Stimulated activated naive CD8-positive, alpha-beta T cell treated with anti-CD3 and anti-CD28 coated beads, Interleukin-15, Interleukin-2, amounts not matched to agents 100 ng/mL and 50 ng/mL, for 24 hours (primary cell): ENCODE measurements around the gene CRISPLD2.
"Not testable (repeated sequence)": the region's sequence is repeated elsewhere in the genome, so short reads cannot be mapped to it uniquely, and the experiment has no call there.

Experiments
- H3K27ac Mint-ChIP-seq: one replicate; pipeline ENCODE4 v1.8.0; 2021; ENCODE audit warnings: mild to moderate bottlenecking, mixed read lengths
- H3K27me3 Mint-ChIP-seq: one replicate; pipeline ENCODE4 v1.8.0; 2021; ENCODE audit warnings: mixed read lengths
- H3K36me3 Mint-ChIP-seq: one replicate; pipeline ENCODE4 v1.8.0; 2021; ENCODE audit warnings: low read depth, mixed read lengths
- H3K4me1 Mint-ChIP-seq: one replicate; pipeline ENCODE4 v1.8.0; 2021; ENCODE audit warnings: low read depth, mixed read lengths
- H3K4me3 Mint-ChIP-seq: one replicate; pipeline ENCODE4 v1.8.0; 2021; ENCODE audit warnings: mild to moderate bottlenecking, mixed read lengths
- H3K9me3 Mint-ChIP-seq: one replicate; pipeline ENCODE4 v1.8.0; 2021; ENCODE audit warnings: mixed read lengths

Gene CRISPLD2

DNA sequence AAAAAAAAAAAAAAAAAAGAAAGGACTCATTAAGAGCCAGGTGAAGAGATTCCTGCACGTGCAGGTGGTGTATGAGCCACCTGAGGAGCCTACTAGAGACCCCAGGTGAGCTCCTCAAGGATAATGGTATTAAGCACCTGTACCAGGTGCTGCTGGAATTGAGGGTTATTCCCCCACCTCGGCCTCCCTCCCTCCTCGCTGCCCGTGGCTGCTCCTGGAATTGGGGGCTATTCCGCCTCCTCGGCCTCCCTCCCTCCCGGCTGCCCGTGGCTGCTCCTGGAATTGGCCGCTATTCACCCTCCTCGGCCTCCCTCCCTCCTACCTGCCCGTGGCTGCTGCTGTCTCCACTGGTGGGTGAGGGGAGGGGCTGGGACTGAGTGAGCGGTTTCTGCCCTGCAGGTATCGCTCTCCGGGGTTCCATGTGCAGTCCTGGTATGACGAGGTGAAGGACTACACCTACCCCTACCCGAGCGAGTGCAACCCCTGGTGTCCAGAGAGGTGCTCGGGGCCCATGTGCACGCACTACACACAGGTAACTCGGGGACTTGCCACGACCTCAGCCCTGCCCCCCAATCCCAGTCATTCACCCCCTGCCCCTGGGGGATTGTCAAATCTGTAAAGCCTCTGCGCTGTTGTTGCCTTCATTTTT, 29.3 kb downstream of the CRISPLD2 start:
- Mint-ChIP-seq H3K9me3 (peaks cover 4% of the 10 kb centered on the region), H3K4me1 (no peaks in the 10 kb centered on the region), H3K27ac (no peak overlapping the region)

DNA sequence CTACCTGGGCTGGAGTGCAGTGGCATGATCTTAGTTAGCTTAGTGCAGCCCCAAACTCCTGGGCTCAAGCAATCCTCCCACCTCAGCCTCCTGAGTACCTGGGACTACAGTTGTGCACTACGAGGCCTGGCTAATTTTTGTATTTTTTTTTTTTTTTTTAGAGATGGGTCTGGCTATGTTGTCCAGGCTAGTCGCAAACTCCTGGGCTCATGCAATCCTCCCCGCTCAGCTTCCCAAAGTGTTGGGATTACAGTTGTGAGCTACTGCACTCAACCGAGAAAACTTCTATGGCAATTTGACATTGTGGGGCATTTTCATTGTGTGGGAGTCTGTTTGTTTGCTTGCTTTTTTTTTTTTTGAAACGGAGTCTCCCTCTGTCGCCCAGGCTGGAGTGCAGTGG, 30.0 kb downstream of the CRISPLD2 start:
- H3K36me3 Mint-ChIP-seq, result no peaks in the 10 kb centered on the region
- H3K4me3 Mint-ChIP-seq, result no peak overlapping the region
- H3K4me1 Mint-ChIP-seq, result no peaks in the 10 kb centered on the region
- H3K27ac Mint-ChIP-seq, result no peak overlapping the region
- H3K27me3 Mint-ChIP-seq, result peaks cover 5% of the 10 kb centered on the region
- H3K9me3 Mint-ChIP-seq, result peaks cover 4% of the 10 kb centered on the region

More for the DNA sequence above, 29.3 kb downstream of the CRISPLD2 start:
- peaks cover 9% of the 10 kb centered on the region for H3K27me3 Mint-ChIP-seq
- no peaks in the 10 kb centered on the region for H3K36me3 Mint-ChIP-seq
- H3K4me3 Mint-ChIP-seq, result no peak overlapping the region

DNA sequence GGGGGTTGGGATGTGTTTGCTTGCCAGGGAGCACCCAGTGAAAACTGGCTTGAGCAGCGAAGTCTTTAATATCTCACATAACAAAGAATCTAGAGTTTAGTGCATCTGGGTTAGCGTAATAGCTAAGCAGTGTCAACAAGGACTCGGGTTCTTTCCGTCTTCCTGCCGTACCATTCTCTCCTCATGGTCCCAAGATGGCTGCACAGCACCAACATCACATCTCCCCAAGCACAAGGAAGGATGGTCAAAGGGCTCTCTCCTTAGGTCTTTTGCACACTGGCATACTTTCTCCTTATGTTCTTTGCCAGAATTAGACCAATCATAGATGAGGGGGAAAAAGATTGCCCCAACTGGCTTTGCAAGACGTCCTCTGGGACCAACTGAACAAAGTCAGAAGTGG, 30.9 kb downstream of the CRISPLD2 start:
- Mint-ChIP-seq H3K4me3 (no peak overlapping the region), H3K4me1 (no peaks in the 10 kb centered on the region), H3K27ac (no peak overlapping the region), H3K36me3 (no peaks in the 10 kb centered on the region), H3K9me3 (peaks cover 4% of the 10 kb centered on the region), H3K27me3 (peaks cover 9% of the 10 kb centered on the region)

DNA sequence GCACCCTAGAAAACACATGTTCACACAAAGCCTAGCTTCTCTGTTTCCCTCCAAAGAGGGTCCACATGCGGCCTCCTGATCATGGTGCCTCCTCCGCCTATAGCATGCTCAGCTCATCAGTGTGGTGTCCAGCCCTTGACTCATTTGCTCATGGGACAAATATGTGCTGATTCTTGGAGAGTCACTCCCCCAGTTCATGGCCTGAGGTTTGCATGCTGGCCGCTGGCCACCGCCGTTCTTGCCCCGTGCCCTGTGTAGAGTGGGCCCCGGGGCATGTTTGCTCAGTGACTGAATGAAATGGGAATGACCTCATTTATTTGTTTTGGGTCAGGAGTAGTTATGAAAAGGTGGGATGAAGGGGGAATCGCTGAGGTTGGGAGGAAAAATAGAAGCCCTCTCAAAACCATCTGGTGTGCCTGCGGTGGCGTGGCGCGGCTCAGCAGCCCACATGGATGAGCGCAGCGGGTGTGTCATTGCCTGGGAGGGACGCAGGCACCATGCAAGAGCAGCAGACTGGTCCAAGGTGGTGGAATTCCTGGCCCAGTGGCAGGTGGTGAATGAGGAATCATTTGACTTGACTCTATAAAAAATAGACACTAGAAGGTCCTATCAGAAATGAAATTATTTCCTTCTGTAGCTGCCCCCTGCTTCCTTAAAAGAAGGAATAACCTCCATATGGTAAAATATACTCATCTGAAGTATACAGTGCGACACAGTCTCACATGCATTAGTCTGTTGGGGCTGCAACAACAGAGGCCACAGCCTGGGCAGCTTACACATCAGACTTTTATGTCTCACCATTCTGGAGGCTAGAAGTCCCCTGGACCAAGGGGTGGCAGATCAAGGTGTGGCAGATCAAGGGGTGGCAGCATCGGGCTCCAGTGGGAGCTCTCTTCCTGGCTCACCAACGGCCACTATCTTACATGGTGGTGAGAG, 31.7 kb downstream of the CRISPLD2 start:
- no peaks in the 10 kb centered on the region for H3K4me1 Mint-ChIP-seq
- no peak overlapping the region for H3K27ac Mint-ChIP-seq
- no peaks in the 10 kb centered on the region for H3K36me3 Mint-ChIP-seq
- peaks cover 4% of the 10 kb centered on the region for H3K9me3 Mint-ChIP-seq
- no peak overlapping the region for H3K4me3 Mint-ChIP-seq
- peaks cover 9% of the 10 kb centered on the region for H3K27me3 Mint-ChIP-seq

DNA sequence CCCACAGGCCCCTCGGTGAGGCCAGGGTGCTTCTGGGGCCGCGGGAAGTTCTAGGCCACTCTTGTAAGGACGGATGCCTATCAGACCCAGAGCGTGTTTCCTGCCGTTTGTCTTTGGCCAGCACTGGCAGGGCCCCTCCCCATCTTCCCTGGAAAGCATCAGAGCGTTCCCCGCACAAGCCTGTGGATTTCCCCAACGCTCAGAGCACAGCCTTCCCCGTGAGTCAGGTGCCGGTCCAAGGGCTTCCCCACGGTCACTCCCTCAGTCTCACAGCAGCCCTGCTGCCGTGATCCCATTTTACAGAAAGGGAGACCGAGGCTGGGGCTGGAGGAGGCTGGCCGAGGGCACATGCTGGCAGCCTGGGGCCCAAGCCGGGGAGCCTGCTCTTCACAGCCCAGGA, 33.7 kb downstream of the CRISPLD2 start:
- H3K27me3 Mint-ChIP-seq, result peaks cover 4% of the 10 kb centered on the region
- no peaks in the 10 kb centered on the region for H3K4me1 Mint-ChIP-seq
- H3K9me3 Mint-ChIP-seq, result peaks cover 4% of the 10 kb centered on the region
- H3K4me3 Mint-ChIP-seq, result no peak overlapping the region
- H3K36me3 Mint-ChIP-seq, result no peaks in the 10 kb centered on the region
- H3K27ac Mint-ChIP-seq, result no peak overlapping the region

DNA sequence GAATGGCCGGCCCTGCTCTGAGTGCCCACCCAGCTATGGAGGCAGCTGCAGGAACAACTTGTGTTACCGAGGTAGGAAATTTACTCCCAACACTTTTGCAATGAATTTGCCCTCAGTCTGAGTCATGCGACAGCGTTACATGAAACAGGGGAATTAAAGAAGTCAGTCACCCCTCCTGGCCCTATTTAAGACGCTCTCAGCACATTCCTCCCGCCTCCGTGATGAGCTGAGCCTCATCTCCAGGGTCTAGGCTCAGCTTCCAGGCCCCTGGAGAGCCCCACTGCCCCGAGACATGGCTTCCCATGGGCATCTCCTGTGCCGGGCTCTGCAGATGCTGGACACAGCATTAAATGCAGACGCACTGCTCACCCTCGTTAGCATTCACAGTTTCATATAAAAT, 35.0 kb downstream of the CRISPLD2 start:
- H3K27me3 Mint-ChIP-seq, result peaks cover 4% of the 10 kb centered on the region
- peaks cover 10% of the 10 kb centered on the region for H3K9me3 Mint-ChIP-seq
- no peak overlapping the region for H3K27ac Mint-ChIP-seq

DNA sequence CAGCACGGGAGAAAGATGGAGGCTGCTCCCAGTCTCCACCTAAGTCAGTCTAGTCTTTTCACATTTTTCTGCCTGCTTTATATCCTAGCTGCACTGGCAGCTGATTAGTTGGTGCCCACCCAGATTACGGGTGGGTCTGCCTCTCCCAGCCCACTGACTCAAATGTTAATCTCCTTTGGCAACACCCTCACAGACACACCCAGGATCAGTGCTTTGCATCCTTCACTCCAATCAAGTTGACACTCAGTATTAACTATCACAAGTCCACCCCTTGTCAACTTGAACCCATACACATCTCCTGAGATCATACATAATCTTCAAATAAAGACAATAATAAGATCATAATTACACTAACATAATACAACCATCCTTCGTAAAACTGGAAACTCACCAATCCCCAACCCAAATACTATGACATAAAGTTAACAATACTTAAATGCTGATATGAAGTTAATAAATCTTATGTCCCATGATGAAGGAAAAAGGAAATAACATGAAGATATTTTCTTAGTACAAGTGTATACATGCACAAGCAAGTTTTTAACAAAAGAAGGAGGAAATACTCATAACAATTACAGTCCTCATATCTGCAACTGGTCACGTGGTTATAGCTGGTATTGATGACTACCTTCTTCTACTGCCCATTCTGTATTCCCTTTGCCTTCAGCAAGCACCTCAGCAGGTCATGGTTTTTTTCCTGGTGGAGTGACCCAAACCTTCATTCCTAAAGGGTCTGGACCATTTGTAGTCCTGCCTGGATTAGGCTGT, 35.8 kb downstream of the CRISPLD2 start:
- peaks cover 17% of the 10 kb centered on the region for H3K9me3 Mint-ChIP-seq
- H3K4me1 Mint-ChIP-seq, H3K36me3 Mint-ChIP-seq, H3K4me3 Mint-ChIP-seq, H3K27ac Mint-ChIP-seq, H3K27me3 Mint-ChIP-seq: not testable (repeated sequence)

More for the DNA sequence above, 35.0 kb downstream of the CRISPLD2 start:
- Mint-ChIP-seq H3K4me3 (no peak overlapping the region), H3K36me3 (no peaks in the 10 kb centered on the region), H3K4me1 (no peaks in the 10 kb centered on the region)

DNA sequence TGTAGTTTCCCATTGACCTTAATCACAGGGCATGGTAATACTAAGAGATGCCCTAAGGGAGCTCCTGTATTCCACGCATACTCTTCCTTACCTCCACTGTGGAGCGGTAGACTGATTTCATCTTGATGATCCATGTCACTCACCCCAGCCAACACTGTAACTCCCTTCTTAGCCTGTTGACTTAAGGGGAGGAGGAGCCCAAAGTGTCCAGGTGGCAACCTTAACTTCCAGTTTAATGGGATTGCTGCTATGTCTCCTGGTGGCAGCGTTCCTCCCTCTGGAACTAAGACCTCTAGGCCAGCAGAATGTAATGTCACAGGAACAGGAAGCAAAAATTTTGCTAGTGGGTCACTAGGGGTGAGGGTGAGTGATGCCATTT, 36.4 kb downstream of the CRISPLD2 start:
- not testable (repeated sequence) for H3K27ac Mint-ChIP-seq, H3K4me1 Mint-ChIP-seq, H3K27me3 Mint-ChIP-seq, H3K36me3 Mint-ChIP-seq, H3K4me3 Mint-ChIP-seq
- peaks cover 17% of the 10 kb centered on the region for H3K9me3 Mint-ChIP-seq

DNA sequence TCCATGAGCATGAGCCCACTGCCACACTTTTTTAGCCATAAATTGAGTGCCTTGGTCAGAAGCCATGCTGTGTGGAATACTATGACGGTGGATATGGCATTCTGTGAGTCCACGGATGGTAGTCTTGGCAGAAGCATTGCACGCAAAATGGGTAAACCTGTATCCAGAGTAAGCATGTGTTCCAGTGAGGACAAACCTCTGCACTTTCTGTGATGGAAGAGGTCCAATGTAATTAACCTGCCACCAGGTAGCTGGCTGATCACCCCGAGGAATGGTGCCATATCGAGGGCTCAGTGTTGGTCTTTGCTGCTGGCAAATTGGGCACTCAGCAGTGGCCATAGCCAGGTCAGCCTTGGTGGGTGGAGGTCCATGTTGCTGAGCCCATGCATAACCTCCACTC, 37.0 kb downstream of the CRISPLD2 start:
- H3K4me3 Mint-ChIP-seq, H3K4me1 Mint-ChIP-seq, H3K36me3 Mint-ChIP-seq, H3K27ac Mint-ChIP-seq, H3K27me3 Mint-ChIP-seq: not testable (repeated sequence)
- peaks cover 17% of the 10 kb centered on the region for H3K9me3 Mint-ChIP-seq

DNA sequence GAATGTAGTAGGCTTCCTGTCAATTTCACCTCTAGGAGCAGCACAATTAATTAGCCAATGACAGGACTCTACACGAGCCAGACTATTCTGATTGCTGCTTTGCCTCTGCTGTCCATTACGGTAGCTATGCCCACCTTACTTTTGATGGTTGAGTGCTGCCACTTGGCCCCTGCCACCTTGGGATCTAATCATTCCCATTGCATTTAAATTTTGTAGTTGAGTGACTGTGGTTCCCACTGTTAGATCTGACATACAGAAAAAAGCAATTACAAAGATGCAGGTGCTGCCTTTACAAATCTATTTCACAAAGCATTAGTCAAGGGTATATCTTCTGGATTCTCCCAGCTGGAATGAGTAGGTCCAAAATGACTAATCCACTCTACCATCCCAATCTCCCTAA, 39.9 kb downstream of the CRISPLD2 start:
- H3K9me3 Mint-ChIP-seq, result peaks cover 17% of the 10 kb centered on the region
- H3K36me3 Mint-ChIP-seq, result no peaks in the 10 kb centered on the region
- H3K27ac Mint-ChIP-seq, result no peak overlapping the region
- no peaks in the 10 kb centered on the region for H3K4me1 Mint-ChIP-seq
- peaks cover 4% of the 10 kb centered on the region for H3K27me3 Mint-ChIP-seq
- no peak overlapping the region for H3K4me3 Mint-ChIP-seq

DNA sequence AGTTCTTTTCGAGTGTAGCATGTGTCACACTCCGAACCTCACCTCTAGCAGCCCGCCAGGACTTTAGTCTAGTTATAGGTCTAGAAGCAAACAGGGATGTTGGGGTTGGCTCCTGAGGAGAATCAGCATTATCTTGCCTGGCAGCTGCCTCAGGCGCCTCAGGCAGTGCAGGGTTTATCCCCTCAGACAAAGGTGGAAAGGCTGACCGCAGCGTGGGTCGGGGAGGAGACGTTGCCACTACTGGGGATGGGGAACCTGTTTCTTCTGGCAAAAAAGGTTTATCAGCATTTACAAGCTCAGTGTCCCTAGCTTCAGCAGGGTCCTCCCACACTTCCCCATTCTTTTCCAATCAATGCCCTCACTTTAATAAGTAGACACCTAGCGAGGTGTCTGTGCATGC, 40.6 kb downstream of the CRISPLD2 start:
- Mint-ChIP-seq H3K27me3 (peaks cover 3% of the 10 kb centered on the region), H3K27ac (no peak overlapping the region), H3K9me3 (peaks cover 17% of the 10 kb centered on the region), H3K36me3 (no peaks in the 10 kb centered on the region), H3K4me3 (no peak overlapping the region), H3K4me1 (no peaks in the 10 kb centered on the region)

DNA sequence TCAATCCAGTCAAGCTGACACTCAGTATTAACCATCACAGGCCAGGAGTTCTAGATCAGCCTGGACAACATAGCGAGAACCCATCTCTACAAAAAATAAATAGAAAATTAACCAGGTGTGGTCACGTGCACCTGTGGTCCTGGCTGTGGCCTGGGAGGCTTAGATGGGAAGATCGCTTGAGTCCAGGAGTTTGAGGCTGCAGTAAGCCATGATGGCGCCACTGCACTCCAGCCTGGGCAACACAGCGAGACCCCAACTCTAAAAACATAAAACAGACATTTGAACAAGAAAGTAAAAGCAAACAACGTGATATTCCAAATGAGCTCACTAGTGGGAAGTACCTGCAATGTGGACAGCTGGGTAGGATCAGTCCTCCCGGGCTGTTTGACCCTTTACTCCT, 41.9 kb downstream of the CRISPLD2 start:
- no peaks in the 10 kb centered on the region for H3K27me3 Mint-ChIP-seq
- H3K4me3 Mint-ChIP-seq, result no peak overlapping the region
- H3K4me1 Mint-ChIP-seq, result no peaks in the 10 kb centered on the region
- H3K9me3 Mint-ChIP-seq, result peaks cover 17% of the 10 kb centered on the region
- H3K27ac Mint-ChIP-seq, result no peak overlapping the region
- no peaks in the 10 kb centered on the region for H3K36me3 Mint-ChIP-seq

DNA sequence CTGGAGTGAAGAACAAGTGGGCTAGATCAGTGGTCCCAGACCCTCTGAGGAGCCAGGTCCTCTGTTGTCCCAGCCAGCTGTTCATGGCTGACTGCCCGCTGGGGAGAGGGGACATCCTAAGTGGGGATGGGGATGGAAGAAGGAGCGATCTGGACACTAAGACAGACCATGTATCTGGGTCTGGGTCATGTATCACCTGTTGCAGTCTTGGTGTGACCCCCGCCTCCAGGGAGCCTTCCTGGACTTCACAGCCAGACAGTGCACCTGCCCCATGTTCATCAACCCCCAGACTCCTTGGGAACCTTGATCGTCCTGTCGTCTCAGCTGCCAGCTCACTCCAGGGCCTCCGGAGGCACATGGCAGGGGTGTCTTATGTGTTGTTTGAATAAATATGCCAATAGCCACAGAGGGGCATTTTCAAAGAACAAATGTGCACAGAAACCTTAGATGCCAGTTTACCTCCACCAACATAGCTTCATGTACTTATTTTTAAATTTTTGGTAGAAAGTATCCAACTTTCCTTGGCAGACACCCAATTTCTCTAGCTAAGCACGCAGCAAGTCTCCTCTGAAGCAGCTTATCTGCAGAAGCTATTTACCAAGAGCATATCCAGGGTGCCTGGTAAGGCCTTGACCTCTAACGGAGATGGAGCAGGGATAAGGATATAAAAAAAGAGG, 43.2 kb downstream of the CRISPLD2 start:
- H3K27ac Mint-ChIP-seq, result no peak overlapping the region
- H3K4me1 Mint-ChIP-seq, result no peaks in the 10 kb centered on the region
- no peak overlapping the region for H3K4me3 Mint-ChIP-seq
- no peaks in the 10 kb centered on the region for H3K27me3 Mint-ChIP-seq
- no peaks in the 10 kb centered on the region for H3K36me3 Mint-ChIP-seq
- peaks cover 17% of the 10 kb centered on the region for H3K9me3 Mint-ChIP-seq

DNA sequence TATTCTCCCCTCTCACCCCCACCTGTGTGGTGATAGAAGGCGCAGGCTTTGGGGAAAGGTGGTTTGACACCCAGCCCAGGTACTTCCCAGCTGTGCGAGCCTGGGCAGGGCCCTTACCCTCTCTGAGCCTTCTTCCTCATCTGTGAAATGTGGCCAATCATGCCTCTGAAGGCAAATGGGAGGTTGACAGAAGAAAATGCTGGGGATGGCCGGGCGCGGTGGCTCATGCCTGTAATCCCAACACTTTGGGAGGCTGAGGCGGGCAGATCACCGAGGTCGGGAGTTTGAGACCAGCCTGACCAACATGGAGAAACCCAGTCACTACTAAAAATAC, 43.7 kb downstream of the CRISPLD2 start:
- Mint-ChIP-seq H3K27me3 (no peaks in the 10 kb centered on the region), H3K27ac (no peak overlapping the region), H3K36me3 (no peaks in the 10 kb centered on the region), H3K9me3 (peaks cover 17% of the 10 kb centered on the region), H3K4me3 (no peak overlapping the region), H3K4me1 (no peaks in the 10 kb centered on the region)
